Mammary epithelial cell (primary cell): ENCODE results near the gene SEC61B.

ENCODE experiments used
- CTCF ChIP-seq, 2 donors: IDR thresholded peaks in 1 of 2; conservative IDR thresholded peaks in 1 of 2; 2 replicates each; pipeline ENCODE4 v1.5.1; 2011 to 2012; ENCODE audit warnings: inconsistent platforms in 2 of 2, low read length in 2 of 2, mild to moderate bottlenecking in 2 of 2, control low read depth in 1 of 2, low read depth in 1 of 2; ENCODE audit not compliant: insufficient read depth in 1 of 2; ENCODE audit errors: extremely low read depth in 1 of 2
- EZH2 ChIP-seq: IDR thresholded peaks from 2 replicates; pipeline ENCODE4 v1.6.1; 2012; ENCODE audit warnings: low read length, inconsistent platforms, borderline replicate concordance

- no peak for TF ChIP-seq CTCF (conservative IDR thresholded peaks at IDR 0.05 in 1 of 2, IDR thresholded peaks at IDR 0.05 in 1 of 2; ENCODE audit: extremely low read depth in 1 of 2, insufficient read depth in 1 of 2, low read depth in 1 of 2, low read length in 2 of 2)
- no peak for TF ChIP-seq EZH2
Measured at GRCh38 chr9:99261923-99262322, 39.8 kb downstream of the SEC61B start.
